Mesenteric fat pad (tissue), 1 donor: ENCODE data around the gene GMPS. TPM values are rescaled to one million over a fixed set of nuclear protein-coding genes. Genes with fewer than 3 reads are reported as not detected.

ENCODE experiments used
- DNase-seq: peaks from one replicate; pipeline ENCODE4 v3.0.0-alpha.2; 2020; ENCODE audit warnings: low spot score
- total RNA-seq: library from RNA; stranded (reverse); fragmentation: NEBNext Ultra II Directional; extraction: Animal tissue kit (Norgen Biotek cat#: 25700); gene quantifications from one replicate; pipeline ENCODE4 v1.2.1, GENCODE V29; 2021
- donor health status: DM: yes; HTN: yes; CAD: no.

Gene GMPS
- total RNA-seq, 1 donor from 2014 or later = 39.0 TPM

GRCh38 chr3:155991847-155992246, 121.4 kb downstream of the GMPS start:
- no peak for DNase-seq

Other genes with a start within 250 kb of the GMPS start
- gene PLCH1, start 125.6 kb upstream of the GMPS start, total RNA-seq = not detected
- 2.7 TPM for gene C3orf33, start 64.4 kb upstream of the GMPS start, total RNA-seq
- gene SLC33A1, start 16.2 kb upstream of the GMPS start, total RNA-seq = 30.0 TPM
- 3.6 TPM for gene KCNAB1, start 249.9 kb downstream of the GMPS start, total RNA-seq